Stimulated activated CD4-positive, alpha-beta T cell treated with anti-CD3 and anti-CD28 coated beads, TNF-alpha, amount 100 ng/mL, for 24 hours (primary cell): ENCODE measurements around the gene PRTG.
"Not testable (repeated sequence)": the region's sequence is repeated elsewhere in the genome, so short reads cannot be mapped to it uniquely, and the experiment has no call there.

Experiments
- DNase-seq, 3 experiments: peaks; one replicate each; pipeline ENCODE4 v3.0.0-alpha.2; 2020; ENCODE audit warnings: low read depth in 3 of 3

PRTG gene

GRCh38 chr15:55630858-55631257 lies 112.1 kb downstream of the PRTG start:
- no peak for DNase-seq

DNA sequence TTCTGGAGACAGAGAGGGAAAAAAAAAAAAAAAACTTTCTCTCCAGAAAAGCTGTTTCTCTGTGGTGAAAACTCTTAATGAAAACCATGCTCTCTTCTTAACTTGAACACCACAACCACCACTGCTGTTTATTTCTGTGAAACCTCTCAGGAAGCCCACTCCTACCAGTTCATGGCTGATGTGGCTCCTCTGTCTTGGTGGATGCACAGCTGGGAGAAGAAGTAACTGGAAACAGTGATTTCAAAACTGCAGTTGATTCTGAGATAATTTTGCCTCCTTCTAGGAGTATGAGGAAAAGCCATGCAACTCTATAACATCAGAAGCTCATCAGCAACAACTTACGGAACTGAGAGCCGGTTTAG lies 114.6 kb downstream of the PRTG start:
- DNase-seq = no peak

DNA sequence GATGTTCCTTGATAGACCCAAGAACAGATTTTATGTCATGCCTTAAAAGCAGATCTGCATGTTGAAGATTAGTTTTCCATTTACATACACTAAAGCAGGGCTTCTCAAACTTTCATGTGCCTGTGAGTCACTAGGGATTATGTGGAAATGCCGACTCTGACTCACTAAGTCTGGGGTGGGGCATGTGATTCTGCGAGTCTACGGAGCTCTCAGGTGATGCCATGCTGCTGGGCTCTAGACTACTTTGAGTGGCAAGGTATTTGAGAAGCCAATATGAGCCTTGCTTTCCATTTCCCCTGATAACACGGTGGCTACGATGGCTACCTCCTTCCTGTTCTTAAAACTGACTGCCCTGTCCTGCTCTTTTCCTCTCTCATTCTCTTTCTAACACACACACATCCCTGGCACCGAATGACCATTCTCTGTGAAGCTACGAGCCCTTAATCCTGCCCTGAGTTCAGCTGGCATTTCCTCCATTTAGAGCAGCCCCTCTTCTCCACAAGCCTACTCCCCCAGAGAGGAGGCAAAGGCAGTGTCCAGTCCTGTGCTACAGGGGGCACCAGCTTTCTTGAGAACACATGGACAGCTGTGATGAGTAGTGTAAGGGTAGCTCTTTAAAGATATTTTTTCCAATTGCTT lies 115.1 kb downstream of the PRTG start:
- DNase-seq = no peak

GRCh38 chr15:55619783-55620182 lies 123.2 kb downstream of the PRTG start:
- DNase-seq = no peak

DNA sequence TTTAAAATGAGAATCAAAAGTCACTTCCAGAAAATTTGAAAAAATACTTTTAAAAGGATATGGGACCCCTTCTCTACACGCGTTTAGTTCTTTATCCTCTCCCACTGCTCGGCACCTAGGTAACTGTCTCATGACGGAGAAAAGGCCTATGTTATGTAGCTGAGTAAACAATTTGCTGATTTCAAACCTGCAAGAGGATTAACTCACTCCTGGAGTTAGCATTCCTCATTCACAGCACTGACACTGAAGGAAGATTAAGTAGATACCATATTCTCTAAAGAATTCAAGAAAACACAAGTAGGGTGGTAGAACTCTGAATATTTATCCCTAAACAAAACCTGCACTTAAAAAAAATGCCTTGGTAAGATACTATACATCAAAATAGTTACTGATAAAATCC lies 124.6 kb downstream of the PRTG start:
- no peak for DNase-seq

DNA sequence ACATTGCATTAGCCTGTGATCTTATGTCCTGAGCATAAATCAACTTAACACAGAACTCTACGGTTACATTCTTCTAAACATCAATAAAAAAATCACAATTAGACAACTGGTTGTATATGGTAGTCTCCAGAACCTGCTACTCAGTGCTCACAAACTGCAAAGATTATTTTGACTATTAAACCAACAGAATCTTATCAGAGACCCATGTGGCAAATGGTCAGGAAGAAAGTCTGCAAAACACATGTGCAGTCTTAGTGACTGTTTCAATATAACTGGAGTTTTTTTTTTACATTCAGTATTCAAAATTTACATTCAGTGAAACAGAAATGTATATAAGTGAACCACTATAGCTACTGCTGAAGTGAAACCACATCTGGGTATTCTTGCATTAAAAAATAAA lies 127.5 kb downstream of the PRTG start:
- DNase-seq = no peak

DNA sequence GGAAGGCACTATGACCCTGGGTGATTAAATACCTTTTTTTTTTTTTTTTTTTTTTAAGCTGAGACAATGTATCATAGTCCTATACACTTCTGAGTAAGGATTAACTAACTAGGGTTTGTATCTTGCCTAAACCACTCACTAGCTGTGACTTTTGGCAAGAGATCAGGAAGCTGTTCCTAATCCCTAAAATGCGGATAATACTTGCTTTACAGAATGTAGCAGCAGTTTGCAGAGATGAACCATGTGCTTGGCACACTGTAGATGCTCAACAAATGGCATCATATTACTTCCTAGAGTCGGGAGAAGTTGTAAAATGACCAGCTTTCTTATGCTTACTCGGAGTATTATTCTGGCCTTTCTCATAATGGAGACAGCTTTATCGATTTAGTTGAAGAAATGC lies 129.2 kb downstream of the PRTG start:
- no peak for DNase-seq

- no peak for DNase-seq
These were observed 136.7 kb downstream of the PRTG start for GRCh38 chr15:55606214-55606613.

- DNase-seq = no peak
These were observed 141.6 kb downstream of the PRTG start for GRCh38 chr15:55601374-55601773.

DNA sequence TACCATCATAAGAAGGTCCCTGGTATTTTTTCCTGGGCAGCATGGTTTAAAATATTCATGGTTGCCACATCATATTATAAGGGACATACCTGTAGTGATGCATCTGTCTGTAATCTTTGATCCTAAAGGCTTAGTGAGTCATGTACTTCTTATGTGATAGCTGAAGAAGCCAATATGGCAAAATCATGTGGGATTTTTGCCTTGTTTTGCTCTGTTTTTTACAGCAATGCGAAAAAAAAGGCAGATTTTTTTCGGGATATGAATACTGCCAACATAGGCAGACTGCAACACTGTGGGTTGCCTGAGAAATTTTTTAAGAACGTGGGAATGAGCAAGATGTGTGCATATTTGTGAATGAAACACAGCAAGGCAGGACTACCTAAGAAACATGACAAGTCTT lies 143.5 kb downstream of the PRTG start:
- DNase-seq = no peak

GRCh38 chr15:55593019-55593418 lies 149.9 kb downstream of the PRTG start:
- DNase-seq = not testable (repeated sequence)

- DNase-seq = no peak
These were observed 152.2 kb downstream of the PRTG start for GRCh38 chr15:55590788-55591187.

DNA sequence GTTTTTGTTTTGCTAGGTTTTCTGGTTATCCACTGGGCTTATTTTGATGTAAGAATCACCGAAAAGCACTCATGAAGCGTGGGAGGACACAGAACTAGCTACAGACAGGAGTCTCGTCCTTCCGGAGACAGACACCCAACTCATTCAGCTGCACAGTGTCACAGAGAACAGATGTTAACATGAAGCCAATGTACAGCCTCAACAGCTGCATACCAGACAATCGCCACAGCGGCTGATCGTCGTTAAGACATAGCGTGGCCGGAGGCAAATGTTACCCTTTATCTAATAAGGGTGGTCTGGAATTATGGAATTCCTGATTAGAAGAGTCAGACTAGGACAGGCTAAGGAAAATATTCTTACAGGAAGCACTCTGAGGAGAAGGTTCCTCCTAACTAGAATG lies 153.7 kb downstream of the PRTG start:
- no peak for DNase-seq

DNA sequence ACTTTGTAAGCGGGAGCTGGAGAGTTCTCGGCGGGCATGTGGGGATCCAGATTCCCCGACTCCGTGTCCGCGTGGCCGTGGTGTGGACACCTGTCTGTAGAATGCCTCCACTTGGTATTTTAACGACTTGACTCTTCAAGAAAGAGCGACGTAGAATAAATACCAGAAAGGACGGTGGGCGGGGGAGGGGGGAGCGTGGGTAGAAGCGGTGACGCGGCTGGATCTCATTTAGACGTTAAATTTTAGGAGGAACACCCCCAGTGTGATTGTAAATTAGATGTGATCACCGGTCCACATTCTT lies 154.2 kb downstream of the PRTG start:
- DNase-seq = no peak

DNA sequence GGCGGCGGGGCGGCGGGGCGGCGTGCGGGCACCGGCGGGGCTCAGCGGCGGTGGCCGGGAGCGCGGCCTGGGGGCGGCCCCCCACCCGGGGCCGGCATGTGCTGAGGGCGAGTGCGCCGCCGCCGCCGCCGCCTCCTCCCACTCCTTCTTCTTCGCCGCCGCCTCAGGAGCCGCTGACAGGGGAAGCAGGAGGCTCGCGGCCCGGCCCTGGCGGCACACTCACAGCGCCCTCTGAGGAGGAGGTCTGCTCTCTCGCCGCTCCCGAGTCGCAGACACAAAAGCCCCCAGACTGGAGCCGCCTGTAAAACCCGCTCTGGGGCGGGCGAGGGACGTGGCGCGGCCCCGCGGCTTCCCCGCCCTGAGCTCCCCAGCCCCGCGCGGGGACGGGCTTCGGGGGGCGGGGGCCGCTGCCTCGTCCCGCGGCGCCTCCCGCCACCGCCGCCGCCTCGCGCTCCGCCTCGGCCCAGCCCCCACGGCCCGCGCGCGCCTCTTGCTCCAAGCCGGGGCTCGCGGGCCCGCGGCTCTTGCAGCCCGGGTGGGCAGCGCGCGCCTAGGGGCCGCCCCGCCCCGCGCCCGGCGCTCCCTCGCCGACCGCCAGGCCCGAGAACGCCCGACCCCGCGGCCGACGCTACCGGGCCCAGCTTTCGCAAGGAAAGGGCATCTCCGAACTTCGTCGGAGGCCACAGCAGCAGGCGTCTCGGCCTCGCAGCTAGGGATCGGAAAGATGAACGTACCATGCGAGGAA lies 154.7 kb downstream of the PRTG start, which contains the start of gene PYGO1:
Gene PYGO1, minus strand, starts transcription at position 276 of the 745 bp plus-strand sequence. CDS start 462 bp downstream, outside the sequence.
- DNase-seq = peak in 1 of 3 experiments; percentile 36

GRCh38 chr15:55587321-55588069 lies 155.5 kb downstream of the PRTG start:
- DNase-seq = peak in 1 of 3 experiments; percentile 16

DNA sequence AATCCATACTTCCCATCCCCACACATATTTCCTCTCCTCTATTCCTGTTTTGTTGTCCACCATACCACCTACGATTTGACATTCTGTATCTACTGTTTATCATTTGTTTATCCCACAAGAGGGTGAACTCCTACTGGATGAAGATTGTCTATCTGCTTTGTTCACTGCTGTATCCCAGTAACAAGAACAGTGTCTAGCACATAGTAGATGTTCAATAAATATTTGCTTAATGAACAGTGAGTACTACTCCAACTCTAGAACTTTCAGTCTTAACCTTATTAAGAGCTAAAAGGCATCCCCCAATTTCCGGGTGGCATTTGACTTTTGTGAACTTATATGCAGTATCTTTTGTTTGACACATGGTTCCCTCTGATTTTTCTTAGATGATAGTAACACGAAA lies 156.1 kb downstream of the PRTG start:
- DNase-seq = no peak

- no peak for DNase-seq
These were observed 166.0 kb downstream of the PRTG start for GRCh38 chr15:55576943-55577342.

DNA sequence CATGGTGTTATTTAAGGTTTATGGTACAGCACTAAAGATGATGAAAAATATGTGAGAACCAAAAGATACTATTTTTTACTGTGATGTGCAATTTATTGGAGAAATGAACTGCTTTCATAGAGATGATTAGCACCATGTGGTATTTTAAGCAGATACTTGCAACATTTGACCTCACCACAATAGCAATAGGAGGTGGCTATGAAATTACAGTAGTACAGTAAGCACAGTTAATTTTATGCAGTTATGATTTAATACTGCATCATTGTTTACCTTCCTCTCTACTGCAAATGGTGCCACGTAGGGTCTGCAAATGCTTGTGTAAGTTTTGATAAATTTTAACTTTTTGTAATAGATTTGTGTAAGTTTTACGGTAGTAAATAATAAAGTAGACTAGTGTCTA lies 168.9 kb downstream of the PRTG start:
- DNase-seq = no peak

GRCh38 chr15:55573224-55573623 lies 169.7 kb downstream of the PRTG start:
- DNase-seq = no peak

- DNase-seq = no peak
These were observed 178.4 kb downstream of the PRTG start for GRCh38 chr15:55564347-55565145.

GRCh38 chr15:55562601-55563000 lies 180.4 kb downstream of the PRTG start:
- DNase-seq = no peak
